ENCODE data around the gene BANK1.

- TF ChIP-seq, protein P1, sequence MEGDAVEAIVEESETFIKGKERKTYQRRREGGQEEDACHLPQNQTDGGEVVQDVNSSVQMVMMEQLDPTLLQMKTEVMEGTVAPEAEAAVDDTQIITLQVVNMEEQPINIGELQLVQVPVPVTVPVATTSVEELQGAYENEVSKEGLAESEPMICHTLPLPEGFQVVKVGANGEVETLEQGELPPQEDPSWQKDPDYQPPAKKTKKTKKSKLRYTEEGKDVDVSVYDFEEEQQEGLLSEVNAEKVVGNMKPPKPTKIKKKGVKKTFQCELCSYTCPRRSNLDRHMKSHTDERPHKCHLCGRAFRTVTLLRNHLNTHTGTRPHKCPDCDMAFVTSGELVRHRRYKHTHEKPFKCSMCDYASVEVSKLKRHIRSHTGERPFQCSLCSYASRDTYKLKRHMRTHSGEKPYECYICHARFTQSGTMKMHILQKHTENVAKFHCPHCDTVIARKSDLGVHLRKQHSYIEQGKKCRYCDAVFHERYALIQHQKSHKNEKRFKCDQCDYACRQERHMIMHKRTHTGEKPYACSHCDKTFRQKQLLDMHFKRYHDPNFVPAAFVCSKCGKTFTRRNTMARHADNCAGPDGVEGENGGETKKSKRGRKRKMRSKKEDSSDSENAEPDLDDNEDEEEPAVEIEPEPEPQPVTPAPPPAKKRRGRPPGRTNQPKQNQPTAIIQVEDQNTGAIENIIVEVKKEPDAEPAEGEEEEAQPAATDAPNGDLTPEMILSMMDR (IDR thresholded peaks at IDR 0.05), result no peak
- no peak for TF ChIP-seq POLR2A (IDR thresholded peaks at IDR 0.05)
Measured at GRCh38 chr4:101853028-101853427, 62.5 kb downstream of the BANK1 start.
